ENCODE results near the gene AMACR. TPM values are rescaled to one million over a fixed set of nuclear protein-coding genes. Genes with fewer than 3 reads are reported as not detected.
"Not testable (repeated sequence)": the region's sequence is repeated elsewhere in the genome, so short reads cannot be mapped to it uniquely, and the experiment has no call there.

Gene AMACR
- total RNA-seq, 2 experiments from 2014 or later = 15.8 to 15.9 TPM

DNA sequence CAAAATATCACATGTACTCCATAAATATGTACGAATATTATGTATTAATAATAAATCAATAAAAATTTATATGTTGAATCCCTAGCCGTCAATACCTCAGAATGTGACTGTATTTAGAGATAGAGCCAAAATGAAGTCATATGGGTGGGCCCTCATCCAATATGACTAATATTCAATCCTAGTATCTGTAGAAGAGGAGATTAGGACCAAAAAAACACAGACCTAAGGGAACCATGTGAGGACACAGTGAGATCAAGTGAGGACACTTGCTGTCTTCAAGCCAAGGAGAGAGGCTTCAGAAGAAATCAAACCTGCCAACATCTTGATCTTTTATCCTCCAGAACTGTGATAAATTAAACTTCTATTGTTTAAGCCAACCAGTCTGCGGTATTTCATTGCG, 3.7 kb upstream of the AMACR start:
- CTCF ChIA-PET = no interaction called here
- POLR2A ChIA-PET = no interaction called here

DNA sequence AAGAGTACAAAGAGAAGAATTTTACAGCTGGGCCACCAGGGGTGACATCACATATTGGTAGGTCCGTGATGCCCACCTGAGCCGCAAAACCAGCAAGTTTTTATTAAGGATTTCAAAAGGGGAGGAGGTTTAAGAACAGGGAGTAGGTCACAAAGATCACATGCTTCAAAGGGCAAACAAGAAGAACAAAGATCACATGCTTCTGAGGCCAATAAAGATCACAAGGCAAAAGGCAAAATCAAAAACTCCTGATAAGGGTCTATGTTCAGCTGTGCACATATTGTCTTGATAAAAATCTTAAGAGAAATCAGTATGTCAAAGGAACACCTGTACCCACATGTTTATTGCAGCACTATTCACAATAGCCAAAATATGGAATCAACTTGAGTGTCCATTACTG, 2.3 kb upstream of the AMACR start:
- POLR2A ChIA-PET, CTCF ChIA-PET: not testable (repeated sequence)

DNA sequence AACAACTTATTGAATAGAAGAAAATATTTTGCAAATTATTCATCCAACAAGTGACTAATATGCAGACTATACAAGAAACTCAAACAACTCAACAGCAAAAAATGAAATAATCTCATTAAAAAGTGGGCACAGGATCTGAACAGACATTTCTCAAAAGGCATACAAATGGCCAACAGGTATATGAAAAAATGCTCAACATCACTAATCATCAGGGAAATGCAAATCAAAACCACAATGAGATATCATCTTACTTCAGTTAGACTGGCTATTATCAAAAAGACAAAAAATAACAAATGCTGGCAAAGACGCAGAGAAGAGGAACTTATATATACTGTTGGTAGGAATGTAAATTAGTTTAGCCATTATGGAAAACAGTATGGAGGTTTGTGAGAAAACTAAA, 1.8 kb upstream of the AMACR start:
- ChIA-PET POLR2A (no interaction called here), CTCF (no interaction called here)

DNA sequence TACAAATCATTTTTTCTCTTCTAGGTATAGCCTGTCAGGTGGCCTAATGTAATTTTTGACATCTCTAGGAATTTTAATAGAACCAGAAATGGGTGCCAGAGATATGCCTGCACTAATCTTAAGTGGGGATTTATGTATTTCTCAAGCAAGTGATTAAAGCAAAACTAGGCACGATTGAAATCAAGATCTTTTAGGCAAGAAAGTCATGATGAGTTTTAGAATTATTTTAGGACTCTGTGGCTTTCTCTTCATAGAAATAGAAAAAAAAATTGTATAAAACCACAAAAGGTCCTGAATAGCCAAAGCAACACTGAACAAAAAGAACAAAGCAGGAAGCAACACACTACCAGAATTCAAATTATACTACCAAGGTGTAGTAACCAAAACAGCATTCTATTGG, 952 bp upstream of the AMACR start:
- POLR2A ChIA-PET = no interaction called here
- CTCF ChIA-PET = interaction anchor here (0.9 to 1.0 kb wide), 2 partner anchors 12 to 14 kb away, joined by 3 to 4 read pairs; no protein-coding TSS in a partner anchor

DNA sequence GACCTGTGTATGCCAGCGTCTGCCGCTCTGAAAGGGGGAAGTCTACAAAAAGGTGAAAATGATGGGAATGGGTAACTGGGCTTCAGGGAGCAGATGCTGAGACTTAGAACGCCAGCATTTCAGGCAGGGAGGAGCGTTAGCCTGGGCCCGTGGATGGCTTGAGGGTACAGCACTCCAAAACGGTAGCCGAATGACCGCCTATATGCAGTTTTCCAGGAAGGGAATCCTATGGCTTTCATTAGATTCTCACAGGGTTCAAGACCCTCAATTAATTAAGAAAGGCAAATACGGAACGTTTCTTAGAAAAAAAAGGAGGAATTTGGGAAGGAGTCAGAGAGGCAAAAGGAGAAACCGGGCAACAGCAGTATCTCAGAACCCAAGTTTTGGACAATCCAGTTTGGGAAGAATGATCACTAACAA, 639 bp downstream of the AMACR start:
- CTCF ChIA-PET = no interaction called here
- POLR2A ChIA-PET = no interaction called here

DNA sequence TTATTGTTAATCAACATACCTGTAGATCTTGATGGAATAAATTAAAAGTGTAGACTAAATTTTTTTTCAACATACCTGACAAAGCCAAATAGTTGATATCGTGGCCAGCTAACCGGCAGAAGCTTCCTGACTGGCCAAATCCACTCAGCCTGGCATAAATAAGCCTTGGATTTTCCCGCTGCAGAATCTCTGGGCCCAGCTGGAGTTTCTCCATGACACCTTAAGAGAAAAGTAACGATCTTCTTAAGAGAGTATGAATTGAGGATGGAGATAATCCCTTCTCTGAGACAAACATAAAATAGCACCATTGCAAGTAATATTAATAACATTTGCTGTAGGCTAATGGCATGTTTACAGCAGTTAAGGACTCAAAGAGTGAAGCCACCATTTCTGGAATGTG, 2.2 kb downstream of the AMACR start:
- CTCF ChIA-PET = no interaction called here
- POLR2A ChIA-PET = no interaction called here

DNA sequence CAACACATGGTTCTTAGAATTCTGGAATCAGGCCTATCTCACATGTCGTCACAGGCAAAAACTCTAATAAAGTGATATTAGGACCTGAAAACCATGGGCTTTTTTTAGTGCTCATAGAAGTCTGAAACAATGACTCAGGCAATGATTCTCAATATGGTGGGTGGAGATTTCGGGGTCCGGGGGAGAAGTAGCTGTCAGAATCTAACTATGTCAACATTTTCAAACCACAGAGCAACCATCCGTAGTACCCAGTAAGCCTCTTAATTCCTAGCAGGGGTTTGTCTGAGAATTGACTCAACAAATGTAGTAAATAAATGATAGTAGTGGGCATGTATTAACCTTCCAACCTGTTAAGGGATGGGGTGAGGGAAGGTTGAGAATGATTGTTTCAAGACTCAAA, 2.6 kb downstream of the AMACR start:
- CTCF ChIA-PET = no interaction called here
- POLR2A ChIA-PET = no interaction called here

DNA sequence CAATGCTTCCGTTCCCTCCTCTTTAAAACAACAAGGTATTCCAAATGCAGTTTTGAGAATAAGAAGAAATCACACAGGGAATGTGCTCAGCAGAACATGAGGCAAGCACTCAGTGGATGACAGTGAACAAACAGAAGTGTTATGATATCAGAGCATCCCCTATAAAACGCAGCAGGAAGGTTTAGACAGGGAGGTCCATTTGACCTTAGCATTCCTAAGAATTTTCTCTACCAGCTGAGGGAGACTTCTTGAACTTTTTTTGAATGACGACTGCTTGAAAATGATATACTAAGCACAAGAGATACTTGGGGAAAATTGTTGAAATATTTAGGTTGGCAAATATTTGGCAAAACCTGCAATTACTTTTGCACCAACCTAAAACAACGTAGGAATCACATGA, 3.9 kb downstream of the AMACR start:
- ChIA-PET POLR2A (no interaction called here), CTCF (no interaction called here)

DNA sequence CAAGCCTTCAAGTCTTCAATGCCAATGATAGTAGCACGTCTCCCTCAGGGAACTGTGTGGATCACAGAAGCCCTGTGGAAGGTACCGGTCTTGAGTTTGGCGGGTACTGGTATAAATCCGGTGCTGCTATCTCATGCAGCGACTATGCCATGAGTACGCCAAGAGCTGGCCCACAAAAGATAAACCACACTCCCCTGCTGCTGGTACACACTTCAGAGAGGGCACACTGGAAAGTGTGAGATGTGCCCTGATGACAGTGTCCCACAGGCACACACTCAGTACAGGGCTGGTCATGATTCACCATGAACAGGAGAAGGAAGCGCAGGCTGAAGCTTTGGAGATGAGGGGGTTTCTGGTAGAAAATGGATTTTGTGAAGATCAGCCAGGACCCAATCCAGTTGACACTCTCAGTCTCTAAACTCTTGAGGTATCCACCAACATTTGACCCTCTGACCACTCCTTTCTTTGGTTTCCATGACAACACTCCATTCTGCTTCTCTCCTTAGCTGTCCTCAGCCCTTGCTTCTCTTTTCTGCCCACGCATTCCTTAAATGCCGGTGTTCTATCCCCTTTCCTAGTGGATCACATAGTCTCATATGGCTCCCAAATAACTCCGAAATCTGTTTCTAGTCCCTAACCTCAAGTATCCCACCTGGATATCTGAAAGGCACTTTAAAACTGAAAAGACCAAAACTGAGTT, 5.1 kb downstream of the AMACR start:
- ChIA-PET POLR2A (no interaction called here), CTCF (no interaction called here)

DNA sequence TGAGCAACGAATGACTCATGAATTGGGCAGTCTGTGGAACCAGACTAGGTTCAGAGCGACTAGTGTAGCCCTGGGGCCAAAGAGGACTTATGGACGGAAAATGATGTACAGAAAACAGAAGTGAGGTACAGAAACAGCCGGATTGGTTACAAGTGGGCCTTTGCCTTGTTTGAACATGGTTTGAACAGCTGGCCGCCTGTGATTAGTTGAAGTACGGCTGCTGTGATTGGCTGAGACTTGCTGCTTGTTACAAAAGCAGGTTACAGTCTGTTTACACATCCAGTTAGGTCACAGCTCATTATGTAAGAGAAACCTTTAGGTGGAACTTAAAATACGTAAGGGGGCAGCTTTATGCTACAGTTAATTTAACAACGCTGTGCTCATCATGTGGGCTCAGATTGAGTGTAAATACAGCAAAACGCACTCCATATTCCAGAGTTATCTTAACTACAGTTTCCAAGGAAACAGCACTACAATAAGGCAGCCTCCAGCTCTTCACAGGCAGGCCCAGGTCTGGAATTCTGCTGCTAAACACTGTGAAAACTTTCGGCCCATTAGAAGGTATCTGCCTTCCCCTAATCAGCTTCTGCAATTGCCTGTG, 6.5 kb downstream of the AMACR start:
- CTCF ChIA-PET = no interaction called here
- POLR2A ChIA-PET = no interaction called here

DNA sequence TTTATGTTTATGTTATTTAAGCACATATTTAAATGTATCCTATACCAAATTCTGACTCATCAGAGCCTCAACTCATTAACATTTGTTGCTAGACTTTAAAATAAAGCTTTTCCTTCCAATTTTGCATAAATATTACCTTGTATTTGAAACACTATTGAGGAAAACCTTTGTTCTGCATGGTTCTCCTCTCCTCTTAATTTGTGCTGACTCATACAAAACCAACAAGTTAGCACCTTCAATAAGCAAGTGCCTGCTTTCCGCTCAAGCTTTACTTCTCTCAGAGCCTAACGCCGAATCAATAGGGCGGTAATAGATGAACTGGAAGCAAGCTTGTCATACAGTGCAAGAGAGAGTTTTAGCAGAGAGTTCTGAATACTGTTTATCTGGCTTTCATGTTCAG, 7.9 kb downstream of the AMACR start:
- ChIA-PET POLR2A (no interaction called here), CTCF (interaction anchor here (1.1 kb wide), 1 partner anchor 17 kb away, joined by 3 read pairs; no protein-coding TSS in a partner anchor)

DNA sequence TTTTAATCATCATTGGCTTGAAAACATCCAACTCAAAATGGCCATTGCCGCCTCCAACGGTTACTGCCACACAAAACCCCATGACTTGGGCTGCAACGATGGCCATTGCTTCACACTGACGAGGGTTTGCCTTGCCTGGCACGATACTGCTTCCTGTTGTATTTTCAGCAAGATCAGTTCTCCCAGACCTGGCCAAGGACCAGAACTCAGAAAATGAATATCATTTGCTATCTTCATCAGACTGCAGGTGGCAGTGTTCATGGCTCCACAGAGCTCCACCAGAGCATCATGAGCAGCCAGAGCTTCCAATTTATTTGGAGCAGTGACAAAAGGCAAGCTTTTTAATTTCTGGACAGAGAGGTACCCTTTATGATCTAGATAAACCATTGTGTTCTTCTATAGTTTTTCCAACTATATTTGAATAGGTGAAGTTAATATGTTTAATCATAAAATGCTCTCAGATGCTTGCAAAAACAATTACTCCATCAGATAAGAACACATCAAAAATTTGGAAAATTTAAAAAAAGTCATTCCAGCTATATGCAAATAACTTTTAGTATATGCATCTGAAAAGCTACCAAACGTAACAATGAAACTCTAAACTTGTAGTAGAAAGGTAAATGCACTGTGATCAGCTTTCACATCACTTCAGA, 10.4 kb downstream of the AMACR start:
- POLR2A ChIA-PET = no interaction called here
- CTCF ChIA-PET = interaction anchor here (0.6 to 1.7 kb wide), 6 partner anchors 11 to 356 kb away, joined by 3 to 5 read pairs (median 4); no protein-coding TSS in a partner anchor

DNA sequence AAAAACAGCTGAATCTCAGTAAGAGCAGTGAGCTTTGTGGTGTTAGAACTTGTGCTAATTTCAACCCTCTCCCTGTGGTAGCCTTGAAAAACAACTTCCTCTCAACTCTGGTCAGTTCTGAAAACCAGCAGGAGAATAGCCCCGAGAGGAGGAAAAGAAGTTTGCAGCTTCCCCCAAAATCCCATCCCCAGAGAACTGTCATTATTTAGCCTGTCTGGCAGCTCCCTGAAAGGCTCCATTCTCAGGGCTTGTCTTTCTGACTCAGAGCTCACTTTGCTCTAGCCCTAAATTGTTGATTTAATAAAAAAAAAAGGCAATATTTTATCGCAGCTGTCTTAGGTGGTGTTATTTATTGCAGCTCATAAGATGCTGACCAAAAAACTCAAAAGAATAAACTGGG, 12.0 kb downstream of the AMACR start:
- POLR2A ChIA-PET = no interaction called here

DNA sequence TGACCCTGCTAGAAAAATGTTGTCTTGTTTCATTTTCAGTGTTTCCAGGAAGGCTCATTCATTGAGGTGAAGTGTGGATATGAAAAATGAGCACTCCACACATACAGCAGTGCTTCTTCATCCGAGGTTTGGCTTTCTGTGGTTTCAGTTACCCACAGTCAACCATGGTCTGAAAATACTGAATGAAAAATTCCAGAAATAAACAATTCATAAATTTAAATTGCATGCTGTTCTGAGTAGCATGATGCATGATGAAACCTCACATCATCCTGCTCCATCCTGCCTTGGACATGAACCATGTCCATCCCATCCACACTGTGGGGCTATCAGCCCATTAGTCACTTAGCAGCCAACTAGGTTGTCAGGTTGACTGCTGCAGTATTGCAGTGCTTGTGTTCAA, 13.0 kb downstream of the AMACR start:
- ChIA-PET POLR2A (no interaction called here), CTCF (no interaction called here)

More for the DNA sequence above, 12.0 kb downstream of the AMACR start:
- CTCF ChIA-PET = interaction anchor here (0.8 to 1.6 kb wide), 3 partner anchors 12 to 42 kb away, joined by 3 read pairs; partner anchors contain the start of gene AMACR

DNA sequence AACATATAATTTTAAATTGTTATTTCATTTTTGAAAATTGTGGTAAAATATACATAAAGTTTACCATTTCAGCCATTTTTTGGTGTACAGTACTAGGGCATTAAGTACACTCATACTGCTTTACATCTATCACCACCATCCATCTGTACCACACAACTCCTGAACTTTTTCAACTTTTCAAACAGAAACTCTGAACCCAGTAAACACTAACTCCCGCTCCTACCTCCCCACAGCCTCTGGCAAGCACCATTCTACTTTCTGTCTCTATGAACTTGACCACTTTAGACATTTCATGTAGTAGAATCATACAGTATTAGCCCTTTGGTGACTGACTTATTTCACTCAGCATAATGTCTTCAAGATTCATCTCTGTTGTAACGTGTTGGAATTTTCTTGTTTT, 15.0 kb downstream of the AMACR start:
- ChIA-PET POLR2A (no interaction called here), CTCF (no interaction called here)

DNA sequence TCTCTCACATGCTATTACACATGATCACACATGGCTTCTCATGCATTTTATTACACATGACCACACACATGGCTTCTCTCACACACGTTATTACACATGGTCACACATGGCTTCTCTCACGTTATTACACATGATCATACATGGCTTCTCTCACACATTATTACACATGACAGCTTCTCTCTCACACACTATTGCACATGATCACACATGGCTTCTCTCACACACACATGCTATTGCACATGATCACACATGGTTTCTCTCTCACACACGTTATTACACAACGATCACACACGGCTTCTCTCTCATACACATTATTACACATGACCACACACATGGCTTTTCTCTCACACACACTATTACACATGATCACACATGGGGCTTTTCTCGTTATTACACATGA, 22.4 kb downstream of the AMACR start:
- ChIA-PET POLR2A (no interaction called here), CTCF (no interaction called here)

DNA sequence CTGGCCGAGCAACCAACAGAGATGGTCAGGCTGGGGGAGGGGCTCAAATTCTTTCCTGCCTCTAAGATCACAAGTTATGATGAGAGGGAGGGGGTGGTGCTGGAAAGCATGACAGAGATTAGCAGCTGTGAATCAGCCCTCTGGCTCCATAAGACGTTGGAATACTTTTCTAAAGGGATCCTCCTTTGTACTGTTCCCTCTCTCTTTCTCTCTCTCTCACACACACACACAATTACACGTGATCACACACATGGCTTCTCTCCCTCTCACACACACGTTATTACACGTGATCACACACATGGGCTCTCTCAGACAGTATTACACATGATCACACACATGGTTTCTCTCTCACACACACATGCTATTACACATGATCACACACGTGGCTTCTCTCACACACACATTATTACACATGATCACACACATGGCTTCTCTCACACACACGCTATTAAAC, 23.2 kb downstream of the AMACR start, which contains the start of gene SLC45A2:
Gene SLC45A2, minus strand, starts transcription at position 23 of the 454 bp plus-strand sequence. CDS start 110 bp downstream, outside the sequence.
- POLR2A ChIA-PET = no interaction called here

DNA sequence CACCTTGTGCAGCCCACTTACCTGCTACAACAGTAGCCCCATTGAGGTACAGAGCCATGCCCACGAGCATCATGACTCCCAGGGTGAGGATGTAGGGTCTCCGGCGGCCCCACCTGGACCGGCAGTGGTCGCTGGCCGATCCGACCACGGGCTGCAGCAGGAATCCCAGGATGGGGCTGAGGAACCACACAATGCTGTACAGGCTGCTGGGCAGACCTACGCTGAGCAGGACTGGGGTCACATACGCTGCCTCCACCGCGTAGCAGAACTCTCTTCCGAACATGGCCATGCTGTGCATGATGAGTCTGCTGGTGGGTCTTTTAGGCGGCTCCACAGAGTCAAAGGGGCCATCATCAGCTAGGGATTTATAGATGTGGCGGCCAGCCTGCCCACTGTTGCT, 23.7 kb downstream of the AMACR start:
- CTCF ChIA-PET = no interaction called here
- POLR2A ChIA-PET = no interaction called here

More for the DNA sequence above, 23.2 kb downstream of the AMACR start, which contains the start of gene SLC45A2:
- CTCF ChIA-PET = no interaction called here

DNA sequence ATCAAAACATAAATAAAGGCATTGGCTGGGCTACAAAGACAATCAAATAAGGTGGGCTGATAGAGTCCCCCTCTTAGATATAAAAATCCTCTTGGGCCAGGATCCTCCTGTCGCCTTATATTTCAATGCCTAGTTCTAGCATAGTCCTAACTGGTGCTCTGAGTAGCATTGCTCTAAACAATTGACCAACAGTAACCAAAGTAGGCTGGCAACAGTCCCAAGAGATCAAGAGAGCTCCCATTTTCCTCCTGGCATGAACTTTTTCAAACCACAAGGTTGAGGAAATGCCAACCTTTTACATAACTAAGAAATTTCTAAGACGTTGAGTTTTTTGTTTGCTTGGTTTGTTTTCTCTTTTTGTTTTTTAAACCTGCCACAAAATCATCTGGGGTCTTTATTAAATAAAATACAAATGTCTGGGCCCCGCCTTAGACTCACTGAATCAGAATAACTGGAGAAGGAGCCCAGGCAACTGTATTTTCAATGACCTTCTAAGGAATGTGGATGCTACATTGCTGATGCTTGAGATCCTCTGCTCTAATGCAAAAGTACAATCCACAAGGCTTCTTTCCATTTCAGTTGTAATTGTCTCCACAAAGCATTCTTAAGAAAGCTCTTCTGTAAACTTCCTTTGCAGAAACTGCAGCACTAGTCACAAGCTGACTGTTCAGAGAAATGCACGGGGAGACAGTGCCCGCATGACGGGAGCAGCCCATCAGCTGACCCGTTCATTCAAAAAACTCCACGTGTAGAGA, 26.3 kb downstream of the AMACR start:
- ChIA-PET POLR2A (no interaction called here), CTCF (no interaction called here)

DNA sequence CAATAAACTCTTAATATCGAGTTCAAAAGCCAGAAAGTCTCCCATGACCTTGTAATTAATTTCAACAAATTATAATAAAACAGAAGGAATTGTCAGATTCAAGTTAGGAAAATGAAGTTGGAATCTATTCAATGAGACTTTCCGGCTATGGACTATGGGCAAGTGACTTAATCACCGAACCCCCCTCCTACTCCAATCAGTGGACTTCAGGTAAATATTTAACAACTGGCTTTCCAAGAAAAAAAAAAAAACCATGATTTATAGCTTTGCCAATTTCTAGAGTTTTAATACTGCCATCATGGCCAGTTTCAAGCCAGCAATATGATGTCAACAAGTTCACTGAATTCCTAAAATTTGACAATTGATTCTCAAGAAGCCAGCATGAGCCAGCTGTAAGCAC, 27.8 kb downstream of the AMACR start:
- ChIA-PET POLR2A (no interaction called here), CTCF (interaction anchor here (1.2 kb wide), 1 partner anchor 17 kb away, joined by 3 read pairs; no protein-coding TSS in a partner anchor)
